PC-3 (cell line): ENCODE measurements around the gene ZBTB43.

ENCODE experiments used
- CTCF ChIP-seq: fragments of 300-600 bp; sonication (generic); conservative IDR thresholded peaks from 2 replicates; pipeline ENCODE4 v1.5.1; 2017; ENCODE audit warnings: antibody characterized with exemption, low read depth, mild to moderate bottlenecking, low read length
- EZH2 ChIP-seq: fragments of 300-600 bp; sonication (generic); IDR thresholded peaks from one replicate; pipeline ENCODE4 v1.6.1; 2017; ENCODE audit warnings: antibody characterized with exemption, mild to moderate bottlenecking, low read length; ENCODE audit not compliant: unreplicated experiment

GRCh38 chr9:126842220-126842842 lies 37.5 kb downstream of the ZBTB43 start:
- no peak for TF ChIP-seq CTCF
- TF ChIP-seq EZH2: no peak
